IPS DF 4.7 (cell line): ENCODE data around the gene FYB1.

Source experiments
- DNase-seq: peaks from one replicate; pipeline ENCODE4 v3.0.0-alpha.2; 2013; ENCODE audit warnings: low spot score; ENCODE audit errors: extremely low read depth

The FYB1 gene

DNA sequence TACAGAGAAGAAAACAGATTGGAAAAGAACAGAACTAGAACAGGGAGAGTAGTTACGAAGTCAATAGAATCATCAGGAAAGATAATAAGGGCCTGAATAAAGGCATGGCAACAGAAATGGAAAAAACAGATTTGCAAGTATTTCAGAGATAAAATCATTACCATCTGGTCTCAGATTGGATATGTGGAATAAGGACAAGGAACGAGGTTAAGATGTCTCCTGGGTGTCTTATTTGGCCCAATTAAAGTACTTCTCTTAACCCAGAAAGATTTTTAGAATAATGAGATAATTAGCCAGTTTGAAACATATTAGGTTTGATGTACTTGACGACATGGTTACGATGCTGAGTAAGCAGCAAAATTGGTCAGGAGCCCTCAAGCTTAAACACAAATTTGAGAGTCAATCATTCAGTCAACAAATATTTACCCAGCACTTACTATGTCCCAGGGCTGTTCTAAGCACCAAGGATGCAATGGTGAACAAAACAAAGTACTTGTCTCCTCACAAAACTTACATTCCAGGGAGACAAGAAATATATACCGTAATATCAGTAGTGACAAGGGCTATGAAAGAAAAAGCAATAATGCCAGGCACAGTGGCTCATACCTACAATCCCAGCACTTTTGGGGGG lies 163.5 kb downstream of the FYB1 start:
- no peak for DNase-seq
